CD4-positive, alpha-beta T cell (primary cell): ENCODE results near the gene MEDAG. TPM values are rescaled to one million over a fixed set of nuclear protein-coding genes. Genes with fewer than 3 reads are reported as not detected.

Experiments
- ATAC-seq: fragments of 200-7000 bp; cut with Tn5 transposase; one replicate; pipeline ENCODE4 v1.10.0; 2022; ENCODE audit warnings: mild to moderate bottlenecking; ENCODE audit not compliant: poor library complexity
- CTCF ChIA-PET: fragments of 350-600 bp; sonication (Branson Sonifier 250); formaldehyde crosslinking; loops from one replicate; lab custom pipeline; 2021; ENCODE audit warnings: antibody characterized with exemption, inconsistent platforms; lab: Charles Lee
- POLR2A ChIA-PET: fragments of 350-600 bp; sonication (Branson Sonifier 250); formaldehyde crosslinking; loops from one replicate; lab custom pipeline; 2021; ENCODE audit warnings: antibody characterized with exemption, inconsistent platforms; lab: Charles Lee
- DNase-seq, 14 experiments: peaks; one replicate each; pipeline ENCODE4 v3.0.0-alpha.2; 2013 to 2020; ENCODE audit warnings: mixed read lengths in 2 of 14
- H3K27ac ChIP-seq, 2 donors: one replicate each; pipeline versions ENCODE4 v1.5.1 to v1.7.0; 2013; ENCODE audit warnings: low read length in 2 of 2, low read depth in 1 of 2, mild to moderate bottlenecking in 1 of 2
- H3K27me3 ChIP-seq, 2 experiments: 1 replicate in 1 of 2; 2 replicates in 1 of 2; pipeline versions ENCODE4 v1.6.1 to v1.7.0; 2013; ENCODE audit warnings: low read length in 2 of 2, control low read depth in 1 of 2, mild to moderate bottlenecking in 1 of 2, moderate library complexity in 1 of 2; ENCODE audit not compliant: insufficient read depth in 2 of 2, control insufficient read depth in 1 of 2
- H3K36me3 ChIP-seq: one replicate; pipeline ENCODE4 v1.6.1; 2013; ENCODE audit warnings: low read length, control low read depth; ENCODE audit not compliant: insufficient read depth
- H3K4me1 ChIP-seq: one replicate; pipeline ENCODE4 v1.6.1; 2013; ENCODE audit warnings: low read length, control low read depth; ENCODE audit not compliant: insufficient read depth
- H3K4me3 ChIP-seq: one replicate; pipeline ENCODE4 v1.5.1; 2013; ENCODE audit warnings: mild to moderate bottlenecking, low read length, moderate library complexity
- H3K9me3 ChIP-seq, 2 experiments: 1 replicate in 1 of 2; 2 replicates in 1 of 2; pipeline versions ENCODE4 v1.6.1 to v1.7.0; 2013; ENCODE audit warnings: low read length in 2 of 2, mild to moderate bottlenecking in 2 of 2, control low read depth in 1 of 2, moderate library complexity in 1 of 2; ENCODE audit not compliant: control insufficient read depth in 1 of 2, insufficient read depth in 1 of 2
- H3K27ac Mint-ChIP-seq: one replicate; pipeline ENCODE4 v1.8.0; 2020; ENCODE audit warnings: mixed read lengths
- H3K27me3 Mint-ChIP-seq: one replicate; pipeline ENCODE4 v1.8.0; 2021; ENCODE audit warnings: mixed read lengths
- H3K36me3 Mint-ChIP-seq: one replicate; pipeline ENCODE4 v1.8.0; 2021; ENCODE audit warnings: low read depth, mixed read lengths
- H3K4me1 Mint-ChIP-seq: one replicate; pipeline ENCODE4 v1.8.0; 2021; ENCODE audit warnings: low read depth, mixed read lengths
- H3K4me3 Mint-ChIP-seq: one replicate; pipeline ENCODE4 v1.8.0; 2020; ENCODE audit warnings: mild to moderate bottlenecking, mixed read lengths
- H3K9me3 Mint-ChIP-seq: one replicate; pipeline ENCODE4 v1.8.0; 2020; ENCODE audit warnings: mixed read lengths
- intact Hi-C, 2 experiments: fragments of 100-400 bp; cut with DNase I in 1 of 2; cut with micrococcal nuclease in 1 of 2; formaldehyde crosslinking; loops; one replicate each; pipeline versions ENCODE4 v1.15.1 to v1.9.0; 2023 to 2025; cut with DNase I, micrococcal nuclease
- total RNA-seq, 174 experiments: library from RNA in 2 of 174; stranded (reverse) in 2 of 174; gene quantifications; one replicate each; pipeline ENCODE4 v1.2.3 and lab custom pipeline; 2021 to 2026
- TF ChIP-seq, protein P1 (sequence below): fragments of 200-600 bp; IDR thresholded peaks from one replicate; pipeline ENCODE4 v1.8.0; 2022; ENCODE audit warnings: antibody characterized with exemption, mild to moderate bottlenecking

MEDAG gene
- total RNA-seq, 2 experiments from 2014 or later: not detected

DNA sequence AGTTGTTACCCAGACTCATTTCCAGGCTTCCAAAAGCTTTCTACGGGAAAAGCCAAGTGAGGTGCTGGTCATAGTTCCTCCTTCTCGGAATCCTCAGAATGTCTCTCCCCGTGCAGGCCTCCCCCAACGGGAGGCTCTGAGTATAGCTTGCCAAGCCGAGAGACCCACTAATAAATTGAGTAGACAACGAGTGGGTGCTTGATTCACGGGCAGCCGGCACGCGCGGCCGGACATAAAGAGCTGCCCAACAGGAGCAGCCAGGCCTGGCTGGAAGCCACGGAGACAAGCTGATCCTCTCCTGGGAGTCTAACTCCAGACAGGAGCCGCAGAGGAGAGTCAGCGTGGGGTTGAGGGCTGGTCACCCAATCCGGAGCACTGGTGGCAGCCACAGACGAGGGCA, 43.4 kb upstream of the MEDAG start:
- DNase-seq (no peak), ATAC-seq (no peak)
- Mint-ChIP-seq H3K4me3 (no peak overlapping the region), H3K36me3 (no peaks in the 10 kb centered on the region), H3K4me1 (peaks cover 5% of the 10 kb centered on the region), H3K9me3 (no peaks in the 10 kb centered on the region), H3K27ac (no peak overlapping the region), H3K27me3 (peaks cover 6% of the 10 kb centered on the region)
- Histone ChIP-seq H3K27me3 (peaks cover 0 to 4% of the 10 kb centered on the region in 2 experiments), H3K4me1 (peaks cover 5% of the 10 kb centered on the region), H3K4me3 (no peak overlapping the region), H3K9me3 (peaks cover 0 to 6% of the 10 kb centered on the region in 2 experiments), H3K36me3 (no peaks in the 10 kb centered on the region), H3K27ac (no peak overlapping the region)
- ChIA-PET CTCF (no interaction called here), POLR2A (no interaction called here)
- intact Hi-C loops: no loop called here
- TF ChIP-seq, protein P1, sequence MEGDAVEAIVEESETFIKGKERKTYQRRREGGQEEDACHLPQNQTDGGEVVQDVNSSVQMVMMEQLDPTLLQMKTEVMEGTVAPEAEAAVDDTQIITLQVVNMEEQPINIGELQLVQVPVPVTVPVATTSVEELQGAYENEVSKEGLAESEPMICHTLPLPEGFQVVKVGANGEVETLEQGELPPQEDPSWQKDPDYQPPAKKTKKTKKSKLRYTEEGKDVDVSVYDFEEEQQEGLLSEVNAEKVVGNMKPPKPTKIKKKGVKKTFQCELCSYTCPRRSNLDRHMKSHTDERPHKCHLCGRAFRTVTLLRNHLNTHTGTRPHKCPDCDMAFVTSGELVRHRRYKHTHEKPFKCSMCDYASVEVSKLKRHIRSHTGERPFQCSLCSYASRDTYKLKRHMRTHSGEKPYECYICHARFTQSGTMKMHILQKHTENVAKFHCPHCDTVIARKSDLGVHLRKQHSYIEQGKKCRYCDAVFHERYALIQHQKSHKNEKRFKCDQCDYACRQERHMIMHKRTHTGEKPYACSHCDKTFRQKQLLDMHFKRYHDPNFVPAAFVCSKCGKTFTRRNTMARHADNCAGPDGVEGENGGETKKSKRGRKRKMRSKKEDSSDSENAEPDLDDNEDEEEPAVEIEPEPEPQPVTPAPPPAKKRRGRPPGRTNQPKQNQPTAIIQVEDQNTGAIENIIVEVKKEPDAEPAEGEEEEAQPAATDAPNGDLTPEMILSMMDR: no peak

DNA sequence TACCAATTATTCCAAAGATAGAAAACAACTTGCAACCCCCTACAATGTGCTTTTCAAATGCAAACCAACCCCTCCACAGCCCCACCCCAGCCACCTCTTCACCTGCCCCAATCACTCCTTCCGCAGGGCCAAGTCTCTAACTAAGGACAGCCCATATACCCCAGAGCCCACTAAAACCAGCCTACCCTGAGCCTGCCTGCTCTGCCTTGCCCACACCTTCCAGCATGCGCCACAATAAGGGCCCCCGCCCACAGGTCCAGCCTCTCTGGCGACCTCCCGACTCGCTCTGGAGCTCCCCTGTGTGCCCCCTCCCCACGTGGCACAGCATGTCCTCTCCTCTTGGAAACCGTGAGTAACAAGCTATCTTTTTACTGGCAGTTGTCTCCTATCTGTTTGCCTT, 42.8 kb upstream of the MEDAG start:
- intact Hi-C loops: no loop called here
- H3K36me3 Mint-ChIP-seq: no peaks in the 10 kb centered on the region
- peaks cover 0 to 4% of the 10 kb centered on the region in 2 experiments for H3K27me3 ChIP-seq
- no peak overlapping the region for H3K27ac ChIP-seq
- H3K27me3 Mint-ChIP-seq: peaks cover 6% of the 10 kb centered on the region
- no peak overlapping the region for H3K4me3 ChIP-seq
- TF ChIP-seq, protein P1: no peak
- H3K9me3 ChIP-seq: peaks cover 0 to 6% of the 10 kb centered on the region in 2 experiments
- peaks cover 5% of the 10 kb centered on the region for H3K4me1 Mint-ChIP-seq
- no peaks in the 10 kb centered on the region for H3K9me3 Mint-ChIP-seq
- ChIA-PET POLR2A (no interaction called here), CTCF (no interaction called here)
- H3K4me3 Mint-ChIP-seq: no peak overlapping the region
- no peaks in the 10 kb centered on the region for H3K36me3 ChIP-seq
- H3K27ac Mint-ChIP-seq: no peak overlapping the region
- H3K4me1 ChIP-seq: peaks cover 5% of the 10 kb centered on the region
- ATAC-seq (no peak), DNase-seq (no peak)

DNA sequence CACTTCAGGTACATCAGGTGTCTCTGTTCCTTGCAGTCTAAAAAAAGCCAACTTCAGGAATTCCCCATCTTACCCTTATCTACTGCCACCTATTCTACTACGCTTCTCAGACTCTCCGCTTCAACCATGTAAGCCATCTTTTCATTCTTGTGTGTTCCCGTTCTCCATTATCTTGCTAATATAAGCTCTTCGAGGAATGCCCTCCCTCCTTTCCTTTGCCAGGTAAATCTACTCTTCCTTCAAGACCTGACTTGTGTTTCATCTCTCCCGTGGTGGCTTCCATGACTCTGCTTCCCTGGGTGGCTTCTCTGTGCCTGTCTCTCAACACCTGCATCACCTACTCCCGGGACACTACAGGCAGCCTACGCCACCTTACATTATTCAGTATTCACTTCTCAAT, 42.3 kb upstream of the MEDAG start:
- H3K27ac Mint-ChIP-seq: no peak overlapping the region
- ChIA-PET POLR2A (no interaction called here), CTCF (no interaction called here)
- H3K9me3 ChIP-seq: peaks cover 0 to 2% of the 10 kb centered on the region in 2 experiments
- no peaks in the 10 kb centered on the region for H3K36me3 Mint-ChIP-seq
- peaks cover 5% of the 10 kb centered on the region for H3K4me1 Mint-ChIP-seq
- no peaks in the 10 kb centered on the region for H3K36me3 ChIP-seq
- no peak overlapping the region for H3K27ac ChIP-seq
- no peaks in the 10 kb centered on the region for H3K9me3 Mint-ChIP-seq
- TF ChIP-seq, protein P1: no peak
- no peak for DNase-seq
- H3K27me3 ChIP-seq: peaks cover 0 to 4% of the 10 kb centered on the region in 2 experiments
- intact Hi-C loops: no loop called here
- peaks cover 8% of the 10 kb centered on the region for H3K27me3 Mint-ChIP-seq
- no peak overlapping the region for H3K4me3 Mint-ChIP-seq
- ATAC-seq: no peak
- no peak overlapping the region for H3K4me3 ChIP-seq
- peaks cover 5% of the 10 kb centered on the region for H3K4me1 ChIP-seq
